ENCODE results near the gene NPHP4.
"Not testable (repeated sequence)": the region's sequence is repeated elsewhere in the genome, so short reads cannot be mapped to it uniquely, and the experiment has no call there.

NPHP4 gene

GRCh38 chr1:5909576-5910275, 82.5 kb downstream of the NPHP4 start:
- no peak for DNase-seq

DNA sequence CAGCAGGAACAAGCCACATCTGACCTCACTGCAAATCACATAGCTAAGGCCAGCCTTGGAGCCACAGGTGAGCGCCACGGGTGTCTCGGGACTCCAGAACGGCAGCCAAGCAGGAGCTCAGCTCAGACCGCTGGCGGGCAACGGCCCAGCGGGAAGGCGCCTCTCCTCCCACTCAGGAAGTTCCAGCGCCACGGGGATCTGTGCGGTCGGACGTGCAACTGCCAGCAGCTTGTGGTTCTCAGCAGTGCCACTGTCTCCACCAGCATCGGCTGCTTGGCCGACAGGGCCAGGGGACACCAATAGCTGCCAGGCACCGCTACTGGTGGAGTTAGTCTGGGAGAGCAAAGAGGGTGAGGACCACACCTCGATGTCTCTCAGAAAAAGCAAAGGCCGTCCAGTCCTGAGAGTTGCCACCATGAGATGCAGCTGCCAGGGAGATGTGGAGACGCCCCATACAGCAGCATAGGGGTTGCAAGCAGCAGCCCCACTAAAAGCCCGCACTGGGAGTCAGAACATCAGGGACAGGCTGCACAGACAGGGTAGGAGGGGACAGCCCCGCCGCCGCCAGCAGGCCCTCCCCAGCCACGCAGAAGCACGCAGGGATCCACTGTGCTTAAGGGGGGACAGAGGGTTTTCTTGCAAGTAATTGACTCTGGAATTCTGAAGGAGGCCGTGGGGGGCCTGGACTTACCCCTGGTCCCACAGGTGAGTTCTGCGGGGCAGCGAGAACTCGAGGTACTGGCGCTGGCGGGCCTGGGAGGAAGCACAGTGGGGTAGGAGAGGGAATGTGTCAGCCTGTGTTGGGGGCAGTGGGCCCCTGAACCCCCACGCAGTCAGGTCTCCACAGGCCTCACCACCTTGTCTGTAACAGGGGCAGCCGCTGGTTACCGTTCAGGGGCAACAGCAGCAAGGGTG, 83.5 kb downstream of the NPHP4 start:
- DNase-seq, result no peak

GRCh38 chr1:5907966-5908365, 84.3 kb downstream of the NPHP4 start:
- no peak for DNase-seq

- DNase-seq, result no peak
Measured at GRCh38 chr1:5907386-5907785, 84.8 kb downstream of the NPHP4 start.

GRCh38 chr1:5906966-5907365, 85.3 kb downstream of the NPHP4 start:
- DNase-seq, result no peak

DNA sequence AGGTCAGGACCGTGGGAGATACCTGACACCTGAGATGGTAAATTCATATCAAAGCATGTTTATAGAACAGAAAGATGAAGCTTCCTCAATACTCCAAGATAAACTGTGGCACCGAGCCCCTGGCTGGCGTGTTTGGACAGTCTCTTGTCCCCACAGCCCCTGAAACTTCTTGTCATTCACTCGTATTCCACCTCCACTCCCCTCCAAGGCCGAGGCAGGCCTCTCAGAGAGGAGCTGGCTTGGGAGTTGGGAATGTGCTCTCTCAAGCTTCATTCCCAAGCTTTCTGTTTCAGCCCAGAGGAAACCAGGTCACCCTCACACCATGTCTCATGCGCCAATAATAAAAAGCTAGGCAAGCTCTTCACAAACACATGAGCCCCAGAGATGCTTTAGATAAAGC, 86.1 kb downstream of the NPHP4 start:
- DNase-seq, result no peak

- no peak for DNase-seq
Measured at GRCh38 chr1:5905436-5905835, 86.8 kb downstream of the NPHP4 start.

DNA sequence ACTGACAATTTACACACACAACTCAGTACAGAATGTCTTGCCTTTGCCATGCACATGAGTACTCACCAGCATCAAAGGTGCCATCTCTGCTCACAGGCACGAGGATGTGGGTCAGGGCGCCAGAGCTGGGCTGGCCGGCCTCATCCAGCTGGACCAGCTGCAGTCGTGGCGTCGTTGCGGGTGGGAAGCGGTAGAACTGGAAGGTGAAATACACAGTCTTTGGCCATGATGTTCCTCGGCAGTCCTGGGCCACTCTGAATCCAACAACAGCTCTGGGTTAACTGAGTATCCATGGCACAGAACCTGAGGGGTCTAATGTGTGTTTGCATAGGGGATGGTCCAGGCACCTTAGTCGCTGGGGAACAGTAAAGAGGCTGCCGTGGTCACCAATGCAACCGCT, 87.7 kb downstream of the NPHP4 start:
- DNase-seq, result no peak

DNA sequence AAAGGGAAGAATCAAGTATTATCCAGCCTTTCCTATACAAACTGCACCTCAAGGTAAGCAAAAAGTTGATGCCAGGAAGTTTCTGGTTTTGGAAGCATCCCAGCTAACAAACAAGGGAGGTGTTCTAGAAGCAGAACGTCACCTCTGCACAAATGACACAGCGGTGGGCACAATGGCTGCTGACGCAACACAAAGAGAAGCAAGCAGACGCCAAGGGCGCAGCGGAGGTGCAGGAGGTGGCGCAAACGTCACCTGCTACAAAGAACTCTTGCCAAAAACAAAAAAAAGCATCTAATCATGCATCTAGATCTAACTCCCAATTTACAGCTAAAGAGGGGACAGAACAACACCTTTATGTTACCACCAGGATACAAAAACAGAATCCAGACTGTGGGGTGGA, 88.5 kb downstream of the NPHP4 start:
- no peak for DNase-seq

DNA sequence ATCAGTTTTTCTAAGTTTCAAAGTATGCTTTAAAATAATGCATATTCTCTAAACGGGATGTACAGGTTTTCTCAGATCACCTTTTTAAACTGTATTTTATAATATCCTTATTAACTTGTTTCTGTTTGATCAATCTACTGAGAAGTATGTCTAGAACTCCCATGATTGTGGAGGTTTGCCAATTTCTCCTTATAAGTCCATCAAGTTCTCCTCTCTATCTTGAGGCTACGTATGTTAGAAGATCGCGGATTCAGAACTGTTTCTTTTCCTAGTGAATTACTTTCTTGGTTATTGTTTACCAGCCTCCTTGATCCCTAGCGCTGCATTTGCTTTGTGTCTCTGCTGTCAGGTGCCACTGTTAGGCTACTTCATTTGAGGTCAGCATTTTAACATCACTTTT, 89.2 kb downstream of the NPHP4 start:
- DNase-seq, result no peak

DNA sequence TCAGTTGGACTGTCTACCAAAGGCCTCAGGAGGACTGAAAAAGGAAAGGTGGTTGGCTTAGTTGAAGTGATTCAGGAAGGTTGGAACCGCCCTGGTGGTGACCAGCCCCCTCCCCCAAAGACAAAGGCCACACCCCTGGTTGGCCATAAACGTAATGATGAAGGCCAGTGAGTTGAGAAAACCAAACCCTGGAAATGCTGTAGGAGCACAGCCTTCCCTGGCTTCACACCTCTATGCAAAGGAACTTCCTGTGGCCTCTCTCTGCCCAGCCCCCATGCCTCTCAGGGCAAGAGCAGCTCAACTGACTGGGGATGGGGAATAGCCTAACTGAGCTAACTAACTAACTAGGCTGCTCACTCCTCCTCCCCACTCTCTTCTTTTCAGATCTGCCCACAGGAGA, 90.4 kb downstream of the NPHP4 start:
- DNase-seq, result no peak

DNA sequence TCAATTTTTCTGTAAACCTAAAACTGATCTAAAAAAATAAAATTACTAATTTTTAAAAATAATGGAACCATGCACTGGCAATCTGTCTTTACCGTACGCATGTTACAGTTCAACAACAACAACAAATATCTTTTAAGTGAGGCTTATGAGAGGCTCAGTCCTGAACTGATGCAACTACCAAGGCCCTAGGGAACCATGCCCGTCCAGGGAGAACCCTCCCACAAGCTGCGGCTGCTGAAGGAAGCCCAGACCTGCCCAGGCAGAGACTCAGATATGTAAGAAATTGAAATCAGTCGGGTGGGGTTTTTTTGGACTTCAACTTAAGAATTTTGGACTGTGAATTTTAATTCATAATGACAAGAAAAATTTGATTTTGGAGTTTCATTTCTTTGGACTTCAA, 91.1 kb downstream of the NPHP4 start:
- no peak for DNase-seq

DNA sequence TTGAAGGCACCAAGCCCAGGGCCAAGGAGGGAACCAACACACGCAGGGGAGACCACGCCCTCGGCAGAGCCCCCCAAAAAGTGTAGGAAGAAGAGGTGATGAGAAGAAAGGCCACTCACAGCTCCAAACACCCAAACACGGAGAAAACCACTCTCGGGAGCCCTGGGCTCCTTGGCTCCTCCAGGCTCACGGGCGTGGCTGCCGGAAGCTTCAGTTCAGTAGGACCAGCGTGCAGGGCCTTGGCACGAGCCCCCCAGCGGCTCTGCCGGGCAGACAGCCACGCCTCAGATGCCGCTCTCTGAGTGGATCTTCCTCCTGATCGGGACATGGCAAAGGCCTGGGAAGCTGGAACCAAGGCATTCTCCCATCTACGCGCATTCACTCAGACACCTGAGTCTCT, 94.0 kb downstream of the NPHP4 start:
- DNase-seq, result no peak

GRCh38 chr1:5896706-5897660, 95.2 kb downstream of the NPHP4 start:
- no peak for DNase-seq

- DNase-seq, result no peak
Measured at GRCh38 chr1:5895446-5896406, 96.5 kb downstream of the NPHP4 start.

- DNase-seq, result not testable (repeated sequence)
Measured at GRCh38 chr1:5893699-5894278, 98.4 kb downstream of the NPHP4 start.

DNA sequence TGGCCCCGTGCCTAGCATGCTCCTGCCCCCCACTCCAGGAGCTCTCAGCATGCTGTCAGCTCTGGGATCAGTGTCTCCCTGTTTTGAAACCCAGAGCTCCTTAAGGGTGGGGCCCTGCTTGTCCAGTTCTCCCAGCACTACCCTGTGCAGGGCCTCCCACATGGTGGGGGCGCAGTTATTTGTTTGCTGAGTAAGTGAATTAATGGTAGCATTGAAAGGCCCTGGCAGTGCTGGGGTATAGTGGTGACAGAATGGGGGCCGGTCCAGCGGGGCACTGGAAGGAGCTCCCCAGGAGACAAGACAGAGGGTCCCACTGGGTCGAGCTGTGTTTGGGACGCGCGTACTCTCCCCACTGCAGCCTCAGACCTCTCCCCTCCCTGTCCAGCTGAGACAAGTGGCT, 99.9 kb downstream of the NPHP4 start:
- no peak for DNase-seq

GRCh38 chr1:5891736-5892135, 100.5 kb downstream of the NPHP4 start:
- no peak for DNase-seq

- DNase-seq, result no peak
Measured at GRCh38 chr1:5891137-5891536, 101.1 kb downstream of the NPHP4 start.

GRCh38 chr1:5890346-5891106, 101.7 kb downstream of the NPHP4 start:
- DNase-seq, result no peak

DNA sequence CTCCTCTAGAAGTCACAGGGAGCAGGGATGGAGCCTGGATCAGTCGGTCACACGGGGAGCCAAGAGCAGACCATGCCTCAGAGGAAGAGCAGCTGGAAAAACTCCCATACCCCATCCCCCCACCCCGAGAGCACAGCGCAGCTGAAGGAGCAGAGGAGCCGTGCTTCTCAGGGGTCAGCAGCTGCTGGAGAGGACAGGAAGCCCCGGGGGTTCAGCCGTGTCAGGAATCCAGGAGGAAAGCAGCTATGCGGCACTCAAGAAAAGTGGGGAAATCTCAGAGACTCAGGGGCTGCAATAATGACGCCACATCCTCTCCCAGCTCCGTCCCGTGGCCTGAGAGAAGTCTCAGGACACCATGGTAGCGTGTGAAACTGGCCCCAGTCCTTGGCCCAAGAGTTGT, 102.3 kb downstream of the NPHP4 start:
- DNase-seq, result no peak

Measured in CD4-positive, alpha-beta T cell treated with Interferon gamma for 1 hour (primary cell).